SU-DHL-6 (cell line): ENCODE measurements around the gene NENF.

Experiments used
- EZH2phosphoT487 ChIP-seq: fragments of 200-600 bp; sonication (generic), shearing (Covaris generic); conservative IDR thresholded peaks from 2 replicates; pipeline ENCODE4 v1.6.1; 2018; ENCODE audit warnings: mild to moderate bottlenecking, antibody characterized with exemption, low read length, moderate library complexity, mixed read lengths
- TF ChIP-seq, protein P1 (sequence below): fragments of 200-600 bp; sonication (generic); IDR thresholded peaks from one replicate; pipeline ENCODE4 v1.5.1; 2017; ENCODE audit warnings: antibody characterized with exemption, mild to moderate bottlenecking, low read length, moderate library complexity; ENCODE audit not compliant: insufficient read depth, poor library complexity, severe bottlenecking

DNA sequence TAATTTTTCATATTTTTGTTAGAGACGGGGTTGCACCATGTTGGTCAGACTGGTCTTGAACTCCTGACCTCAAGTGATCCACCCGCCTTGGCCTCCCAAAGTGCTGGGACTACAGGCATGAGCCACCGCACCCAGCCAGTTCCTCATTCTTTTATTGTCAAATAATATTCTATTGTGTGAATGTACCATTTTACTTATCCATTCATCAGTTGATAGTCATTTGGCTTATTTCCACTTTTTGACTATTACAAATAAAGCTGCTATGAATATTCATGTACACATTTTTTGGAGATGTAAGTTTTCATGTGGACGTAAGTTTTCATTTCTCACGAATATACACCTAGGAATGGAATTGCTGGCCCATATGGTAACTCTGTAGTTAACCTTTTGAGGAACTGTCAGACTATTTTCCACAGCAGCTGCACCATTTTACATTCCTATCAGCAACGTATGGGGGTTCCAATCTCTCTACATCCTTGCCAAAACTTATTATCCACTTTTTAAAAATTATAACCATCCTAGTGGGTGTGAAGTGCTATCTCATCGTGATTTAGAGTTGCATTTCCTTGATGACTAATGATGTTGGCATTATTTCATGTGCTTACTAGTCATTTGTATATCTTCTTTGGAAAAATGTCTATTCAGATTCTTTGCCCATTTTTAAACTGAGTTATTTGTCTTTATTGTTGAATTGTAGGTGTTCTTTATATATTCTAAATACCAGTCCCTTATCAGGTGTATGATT, 30.7 kb upstream of the NENF start:
- TF ChIP-seq, protein P1, sequence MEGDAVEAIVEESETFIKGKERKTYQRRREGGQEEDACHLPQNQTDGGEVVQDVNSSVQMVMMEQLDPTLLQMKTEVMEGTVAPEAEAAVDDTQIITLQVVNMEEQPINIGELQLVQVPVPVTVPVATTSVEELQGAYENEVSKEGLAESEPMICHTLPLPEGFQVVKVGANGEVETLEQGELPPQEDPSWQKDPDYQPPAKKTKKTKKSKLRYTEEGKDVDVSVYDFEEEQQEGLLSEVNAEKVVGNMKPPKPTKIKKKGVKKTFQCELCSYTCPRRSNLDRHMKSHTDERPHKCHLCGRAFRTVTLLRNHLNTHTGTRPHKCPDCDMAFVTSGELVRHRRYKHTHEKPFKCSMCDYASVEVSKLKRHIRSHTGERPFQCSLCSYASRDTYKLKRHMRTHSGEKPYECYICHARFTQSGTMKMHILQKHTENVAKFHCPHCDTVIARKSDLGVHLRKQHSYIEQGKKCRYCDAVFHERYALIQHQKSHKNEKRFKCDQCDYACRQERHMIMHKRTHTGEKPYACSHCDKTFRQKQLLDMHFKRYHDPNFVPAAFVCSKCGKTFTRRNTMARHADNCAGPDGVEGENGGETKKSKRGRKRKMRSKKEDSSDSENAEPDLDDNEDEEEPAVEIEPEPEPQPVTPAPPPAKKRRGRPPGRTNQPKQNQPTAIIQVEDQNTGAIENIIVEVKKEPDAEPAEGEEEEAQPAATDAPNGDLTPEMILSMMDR = no peak
- no peak for TF ChIP-seq EZH2phosphoT487
